ENCODE measurements around the gene AMZ2.
"Not testable (repeated sequence)": the region's sequence is repeated elsewhere in the genome, so short reads cannot be mapped to it uniquely, and the experiment has no call there.

DNA sequence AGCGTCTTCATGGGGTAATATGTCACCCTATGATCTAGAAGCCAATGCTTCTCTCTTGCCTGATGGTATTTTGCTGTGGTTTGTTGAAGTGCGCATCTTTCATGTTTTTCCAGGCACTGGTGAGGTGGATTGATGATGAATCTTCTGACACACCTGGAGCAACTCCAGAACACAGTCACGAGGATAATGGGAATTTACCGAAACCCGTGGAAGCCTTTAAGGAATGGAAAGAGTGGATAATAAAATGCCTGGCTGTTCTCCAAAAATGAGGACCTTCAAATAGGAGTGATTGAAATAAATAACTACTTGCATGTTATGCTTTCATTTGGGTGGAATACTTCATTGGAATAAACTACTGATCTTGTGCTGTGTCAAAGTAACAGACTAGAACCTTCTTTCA is 8.9 kb downstream of the AMZ2 start:
- TF ChIP-seq CTCF (IDR thresholded peaks at IDR 0.05; ENCODE audit: low read length); EZH2 (IDR thresholded peaks at IDR 0.05; ENCODE audit: borderline replicate concordance, low read length): not testable (repeated sequence)

All from OCI-LY1 (cell line).